DMS53 treated with DMSO at 0.1 percent for 48 hours (cell line): ENCODE results near the gene SPEF2.
"Not testable (repeated sequence)": the region's sequence is repeated elsewhere in the genome, so short reads cannot be mapped to it uniquely, and the experiment has no call there.

ENCODE experiments used
- DNase-seq: peaks from one replicate; lab custom pipeline; 2025; ENCODE audit not compliant: unreplicated experiment; lab: John Stamatoyannopoulos, UW

Gene SPEF2

GRCh38 chr5:35850967-35851680 is 233.5 kb downstream of the SPEF2 start:
- no peak for DNase-seq

- DNase-seq: no peak
These were observed 234.5 kb downstream of the SPEF2 start for GRCh38 chr5:35852084-35852734.

- DNase-seq: no peak
These were observed 235.1 kb downstream of the SPEF2 start for GRCh38 chr5:35852773-35853172.

- DNase-seq: no peak
These were observed 236.0 kb downstream of the SPEF2 start for GRCh38 chr5:35853631-35854030.

- no peak for DNase-seq
These were observed 236.6 kb downstream of the SPEF2 start for GRCh38 chr5:35854248-35854647.

GRCh38 chr5:35855187-35855586 is 237.5 kb downstream of the SPEF2 start:
- DNase-seq: no peak

- not testable (repeated sequence) for DNase-seq
These were observed 238.6 kb downstream of the SPEF2 start for GRCh38 chr5:35856186-35856764.

GRCh38 chr5:35856765-35857351 is 239.2 kb downstream of the SPEF2 start, which contains the start of gene IL7R:
TSS of gene IL7R (plus strand) at chr5:35856891. CDS start at chr5:35856978, 87 bp downstream.
- no peak for DNase-seq

GRCh38 chr5:35857606-35858205 is 240.0 kb downstream of the SPEF2 start:
- DNase-seq: no peak

- DNase-seq: no peak
These were observed 241.5 kb downstream of the SPEF2 start for GRCh38 chr5:35859101-35859661.

- DNase-seq: no peak
These were observed 243.0 kb downstream of the SPEF2 start for GRCh38 chr5:35860686-35861085.

GRCh38 chr5:35861718-35862117 is 244.1 kb downstream of the SPEF2 start:
- DNase-seq: no peak

GRCh38 chr5:35862126-35862525 is 244.5 kb downstream of the SPEF2 start:
- no peak for DNase-seq

- DNase-seq: no peak
These were observed 245.5 kb downstream of the SPEF2 start for GRCh38 chr5:35863159-35863558.
